HG03103 (cell line): ENCODE data around the gene CCP110.

Experiments
- ATAC-seq: cut with Tn5 transposase; IDR thresholded peaks from one replicate; pipeline ENCODE4 v1.9.1; 2021; ENCODE audit warnings: low read depth; ENCODE audit not compliant: unreplicated experiment

The CCP110 gene

DNA sequence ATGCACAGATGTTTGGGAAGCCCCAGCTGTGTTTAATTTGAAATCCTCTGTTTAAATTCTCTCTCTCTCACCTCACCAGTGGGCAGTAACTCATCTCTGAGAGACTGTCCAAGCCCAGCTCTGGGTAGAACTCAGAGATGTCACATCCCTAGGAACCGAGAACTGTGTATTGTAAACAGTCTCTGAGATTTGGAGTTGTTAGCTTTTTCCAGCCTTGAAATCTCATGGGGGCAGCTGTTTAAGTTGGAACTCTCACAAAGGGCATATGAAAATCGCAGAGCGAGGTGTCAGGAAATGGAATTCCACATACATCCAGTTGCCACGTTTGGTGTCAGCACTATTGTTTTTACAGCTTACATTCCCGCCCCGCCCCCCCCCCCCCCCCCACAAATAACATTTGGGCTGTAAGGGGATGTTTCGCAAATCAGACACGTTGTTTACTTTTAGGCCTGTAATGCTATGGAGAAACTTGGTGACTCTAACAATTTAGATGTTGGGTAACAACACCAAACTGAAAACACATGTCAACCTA, 66.1 kb downstream of the CCP110 start:
- ATAC-seq: no peak

DNA sequence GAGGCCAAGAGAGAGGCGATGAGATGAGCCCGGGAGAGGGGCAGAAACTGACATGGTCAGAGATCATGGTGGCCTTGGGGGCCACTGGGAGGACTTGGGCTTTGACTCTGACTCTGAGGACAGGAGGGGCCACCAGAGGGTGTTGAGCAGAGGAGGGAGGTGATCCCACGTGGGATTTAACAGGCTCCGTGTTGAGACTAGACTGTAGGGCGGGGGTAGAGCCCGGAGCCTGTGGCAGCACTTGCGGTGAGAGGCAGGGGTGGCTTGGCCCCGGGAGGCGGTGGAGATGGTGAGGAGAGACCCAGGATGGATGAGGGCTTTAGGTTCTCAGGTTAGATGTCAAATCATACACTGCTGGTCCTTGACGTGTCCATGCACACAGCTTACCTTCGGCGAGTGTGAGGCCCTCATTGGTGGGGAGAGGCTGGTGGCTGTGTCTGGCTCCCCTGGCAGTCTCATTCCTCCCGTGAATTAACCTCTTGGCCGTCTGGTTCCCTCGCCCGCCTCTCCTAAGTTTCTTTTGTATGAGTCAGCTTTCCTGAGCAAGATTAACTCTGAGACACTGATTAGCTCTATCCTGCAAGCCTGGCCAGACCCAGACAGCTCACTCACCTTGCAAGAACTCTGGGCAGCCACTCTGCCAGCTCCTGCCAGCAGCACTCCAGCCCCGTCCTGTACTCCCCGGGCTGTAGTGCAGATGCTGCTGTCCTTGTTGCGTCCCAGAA, 71.5 kb downstream of the CCP110 start:
- no peak for ATAC-seq

DNA sequence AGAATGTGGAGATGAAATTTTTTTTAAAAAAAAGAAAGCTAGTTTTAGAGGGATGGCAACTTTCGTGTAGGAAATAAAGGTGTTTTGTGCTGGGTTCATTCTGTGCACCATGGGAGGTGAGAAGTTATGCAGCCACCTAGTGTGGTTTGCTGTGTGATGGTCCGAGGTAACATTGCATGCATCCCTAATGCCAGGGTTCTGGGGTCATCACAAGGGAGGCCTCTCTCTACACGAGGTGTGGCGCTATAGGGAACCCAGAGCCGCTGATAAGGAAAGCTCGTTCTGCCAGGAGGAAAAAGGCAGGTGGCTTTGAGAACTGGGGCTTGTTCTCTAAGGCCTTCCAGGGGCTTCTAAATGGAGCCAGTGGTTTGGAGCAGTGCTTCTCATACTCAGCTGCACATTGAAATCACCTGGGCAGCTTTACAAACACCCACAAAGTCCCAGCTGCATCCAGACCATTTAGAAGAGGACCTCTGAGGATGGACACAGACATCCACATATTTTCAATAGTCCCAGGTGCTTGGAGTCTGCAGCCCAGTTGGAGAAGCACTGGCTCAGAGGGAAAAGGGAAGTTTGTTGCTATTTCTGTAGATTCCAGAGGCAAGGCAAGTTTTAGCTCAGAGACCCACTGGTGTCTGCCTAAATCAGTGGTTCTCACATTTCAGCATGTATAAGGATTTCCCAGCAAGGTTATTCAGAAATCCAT, 75.2 kb downstream of the CCP110 start:
- ATAC-seq: no peak

DNA sequence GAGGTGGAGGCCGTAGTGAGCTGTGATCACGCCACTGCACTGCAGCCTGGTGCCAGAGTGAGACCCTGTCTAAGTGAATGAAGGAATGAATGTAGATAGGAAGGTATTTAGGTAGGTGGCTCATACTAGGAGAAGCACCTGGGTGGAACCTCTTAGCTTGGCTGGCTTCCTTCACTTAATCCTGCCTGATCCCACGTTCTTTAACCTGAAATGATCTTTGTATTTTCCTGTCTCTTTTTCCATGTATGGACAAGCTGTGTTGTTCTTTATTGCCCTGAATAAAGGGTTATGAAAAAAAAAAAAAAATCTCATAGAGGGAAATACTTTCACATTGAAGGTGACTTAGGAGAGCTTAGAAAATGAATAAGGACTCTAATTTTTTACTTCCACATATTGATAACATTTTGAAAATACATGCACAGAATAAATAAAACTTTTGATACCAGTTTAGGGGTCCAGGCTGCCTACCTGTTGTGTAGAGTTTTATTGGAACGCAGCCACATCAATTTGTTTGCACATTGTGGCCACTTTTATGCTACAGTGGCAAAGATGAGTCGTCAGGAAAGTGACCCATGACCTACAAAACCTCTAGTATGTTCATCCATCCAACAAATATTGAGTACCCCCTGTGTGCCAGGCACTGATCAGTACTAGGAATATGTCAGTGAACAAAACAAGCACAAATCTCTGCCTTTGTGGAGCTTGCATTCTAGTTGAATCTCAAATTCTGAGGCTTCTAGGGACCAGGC, 76.4 kb downstream of the CCP110 start:
- no peak for ATAC-seq

DNA sequence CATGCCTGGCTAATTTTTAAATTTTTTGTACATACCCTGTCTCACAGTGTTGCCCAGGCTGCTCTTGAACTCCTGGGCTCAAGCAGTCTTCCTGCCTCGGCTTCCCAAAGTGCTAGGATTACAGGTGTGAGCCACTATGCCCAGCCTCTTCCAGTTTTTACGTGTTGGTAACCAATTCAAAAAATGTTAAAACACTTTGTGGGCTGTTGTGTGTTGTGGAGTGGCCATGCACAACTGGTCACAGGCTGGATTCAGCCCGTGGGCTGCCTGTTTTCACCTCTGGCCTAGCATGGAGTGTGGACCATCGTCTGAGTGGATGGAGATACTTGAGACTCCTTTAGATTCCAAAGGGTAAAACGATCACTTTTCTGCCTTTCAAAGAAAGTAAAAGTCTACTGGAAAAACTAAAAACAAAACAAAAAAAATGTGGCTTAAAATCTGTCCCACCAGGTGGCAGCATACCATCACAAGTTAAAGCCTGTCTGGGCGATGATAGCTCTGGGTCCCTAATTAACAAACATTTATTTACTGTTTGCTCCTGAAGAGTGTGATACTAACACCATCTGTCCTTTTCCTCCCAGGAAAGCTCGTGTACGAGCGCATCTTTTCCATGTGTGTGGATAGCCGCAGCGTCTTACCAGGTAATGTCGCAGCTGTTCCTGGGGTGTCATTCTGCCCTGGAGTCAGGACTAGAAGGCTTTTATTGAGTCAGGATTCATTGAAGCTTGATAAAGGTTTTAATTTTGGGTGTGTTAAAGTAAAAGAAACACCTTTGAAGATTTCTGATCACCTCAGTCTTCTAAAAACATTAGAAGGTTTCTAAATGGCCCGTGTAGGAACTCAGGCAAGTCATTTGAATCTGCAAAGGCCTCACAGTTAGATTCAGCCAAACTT, 77.6 kb downstream of the CCP110 start:
- no peak for ATAC-seq
